Measurements from ENCODE around the gene SNX3.

Gene SNX3

GRCh38 chr6:108200186-108200585, 60.7 kb downstream of the SNX3 start:
- no peak for DNase-seq

GRCh38 chr6:108198761-108199498, 61.9 kb downstream of the SNX3 start:
- no peak for DNase-seq

- DNase-seq = no peak
These were observed 65.6 kb downstream of the SNX3 start for GRCh38 chr6:108195209-108195608.

GRCh38 chr6:108194503-108194902, 66.3 kb downstream of the SNX3 start:
- DNase-seq = no peak

- DNase-seq = no peak
These were observed 67.0 kb downstream of the SNX3 start for GRCh38 chr6:108193835-108194234.

GRCh38 chr6:108193131-108193530, 67.7 kb downstream of the SNX3 start:
- no peak for DNase-seq

GRCh38 chr6:108187519-108187918, 73.3 kb downstream of the SNX3 start:
- DNase-seq = no peak

- DNase-seq = no peak
These were observed 74.6 kb downstream of the SNX3 start for GRCh38 chr6:108186226-108186625.

- DNase-seq = no peak
These were observed 80.1 kb downstream of the SNX3 start for GRCh38 chr6:108180776-108181175.

- no peak for DNase-seq
These were observed 80.6 kb downstream of the SNX3 start for GRCh38 chr6:108180266-108180665.

- DNase-seq = no peak
These were observed 81.1 kb downstream of the SNX3 start for GRCh38 chr6:108179741-108180140.

- no peak for DNase-seq
These were observed 84.4 kb downstream of the SNX3 start for GRCh38 chr6:108176281-108177089.

GRCh38 chr6:108175592-108176279, 85.1 kb downstream of the SNX3 start:
- no peak for DNase-seq

- DNase-seq = no peak
These were observed 85.7 kb downstream of the SNX3 start for GRCh38 chr6:108175176-108175591.

- DNase-seq = no peak
These were observed 86.3 kb downstream of the SNX3 start for GRCh38 chr6:108174371-108175175.

GRCh38 chr6:108171918-108172516, 88.8 kb downstream of the SNX3 start:
- DNase-seq = no peak

- DNase-seq = no peak
These were observed 89.4 kb downstream of the SNX3 start for GRCh38 chr6:108171291-108171917.

- DNase-seq = no peak
These were observed 90.2 kb downstream of the SNX3 start for GRCh38 chr6:108170332-108171290.

GRCh38 chr6:108169464-108170331, 91.1 kb downstream of the SNX3 start:
- no peak for DNase-seq

All from CD4-positive, alpha-beta T cell treated with Interferon alpha-2 for 1 hour (primary cell).